GM23248 (cell line): ENCODE data around the gene MAML2. TPM values are rescaled to one million over a fixed set of nuclear protein-coding genes. Genes with fewer than 3 reads are reported as not detected.
A peak's percentile ranks its signal among the peaks of the same experiment; 100 is the strongest.

Source experiments
- DNase-seq: peaks from one replicate; pipeline ENCODE4 v3.0.0-alpha.2; 2015
- H2AFZ ChIP-seq: fragments of 200-600 bp; sonication (generic); 2 replicates; pipeline ENCODE4 v1.6.1; 2016; ENCODE audit warnings: antibody characterized with exemption
- H3F3A ChIP-seq: fragments of 200-600 bp; sonication (generic); 2 replicates; pipeline ENCODE4 v1.6.1; 2016; ENCODE audit warnings: mild to moderate bottlenecking, antibody characterized with exemption, mixed run types; ENCODE audit not compliant: insufficient read depth
- H3K27ac ChIP-seq: fragments of 200-600 bp; sonication (generic); 2 replicates; pipeline ENCODE4 v1.5.1; 2016; ENCODE audit warnings: mild to moderate bottlenecking
- H3K27me3 ChIP-seq: fragments of 200-600 bp; sonication (generic); replicated peaks from 2 replicates; pipeline ENCODE4 v1.6.1; 2016; ENCODE audit warnings: mild to moderate bottlenecking; ENCODE audit not compliant: insufficient read depth
- H3K36me3 ChIP-seq: fragments of 200-600 bp; sonication (generic); 2 replicates; pipeline ENCODE4 v1.6.1; 2016; ENCODE audit warnings: low read depth, mild to moderate bottlenecking
- H3K4me1 ChIP-seq: fragments of 200-600 bp; sonication (generic); 2 replicates; pipeline ENCODE4 v1.6.1; 2016; ENCODE audit warnings: mild to moderate bottlenecking; ENCODE audit not compliant: insufficient read depth
- H3K4me2 ChIP-seq: fragments of 200-600 bp; sonication (generic); one replicate; pipeline ENCODE4 v1.6.1; 2016; ENCODE audit warnings: mild to moderate bottlenecking; ENCODE audit not compliant: unreplicated experiment
- H3K4me3 ChIP-seq: fragments of 200-600 bp; sonication (generic); 2 replicates; pipeline ENCODE4 v1.5.1; 2016; ENCODE audit warnings: mild to moderate bottlenecking
- H3K79me2 ChIP-seq: fragments of 200-600 bp; sonication (generic); 2 replicates; pipeline ENCODE4 v1.6.1; 2016; ENCODE audit warnings: mild to moderate bottlenecking; ENCODE audit not compliant: insufficient read depth
- H3K9ac ChIP-seq: fragments of 200-600 bp; sonication (generic); 2 replicates; pipeline ENCODE4 v1.6.1; 2016; ENCODE audit warnings: mild to moderate bottlenecking
- H3K9me2 ChIP-seq: fragments of 200-600 bp; sonication (generic); 2 replicates; pipeline ENCODE4 v1.6.1; 2016; ENCODE audit warnings: mixed run types, mild to moderate bottlenecking, moderate library complexity; ENCODE audit not compliant: insufficient read depth
- H3K9me3 ChIP-seq: fragments of 200-600 bp; sonication (generic); one replicate; pipeline ENCODE4 v1.6.1; 2017; ENCODE audit warnings: low read depth
- H4K20me1 ChIP-seq: fragments of 200-600 bp; sonication (generic); 2 replicates; pipeline ENCODE4 v1.6.0; 2016; ENCODE audit not compliant: insufficient read depth
- EZH2 ChIP-seq: fragments of 200-600 bp; sonication (generic); IDR thresholded peaks from 2 replicates; pipeline ENCODE4 v1.6.1; 2018; ENCODE audit warnings: antibody characterized with exemption, mild to moderate bottlenecking; ENCODE audit not compliant: insufficient read depth, poor library complexity, severe bottlenecking
- EZH2phosphoT487 ChIP-seq: fragments of 200-600 bp; sonication (generic); IDR thresholded peaks from 2 replicates; pipeline ENCODE4 v1.6.1; 2018; ENCODE audit warnings: antibody characterized with exemption, moderate library complexity, mild to moderate bottlenecking, low read depth; ENCODE audit not compliant: insufficient read depth
- WGBS, 2 experiments: methylation state at CpG; one replicate each; pipeline ENCODE4 v1.1.6; 2015 to 2017; ENCODE audit warnings: low lambda C conversion rate in 2 of 2, low coverage in 1 of 2; ENCODE audit errors: missing lambda C conversion rate in 2 of 2; 5-methylcytosine and 5-hydroxymethylcytosine counted together
- in situ Hi-C: fragments of 300-500 bp; cut with MboI; formaldehyde crosslinking; loops from 2 replicates; pipeline ENCODE4 v1.15.0; 2020
- polyA plus RNA-seq: library from polyadenylated mRNA; unstranded; fragments of >200 nt; fragmentation: Nextera tagmentation; extraction: Ambion mirVana; gene quantifications from 2 replicates; pipeline ENCODE4 v1.2.1, GENCODE V29; 2016
- total RNA-seq: library from RNA; depleted of rRNA; stranded (reverse); fragments of >200 nt; shearing (Covaris generic); gene quantifications from 2 replicates; pipeline ENCODE4 v1.2.3, GENCODE V29; 2014

The MAML2 gene
- total and polyA plus RNA-seq, 2 experiments from 2014 or later = 7.4 to 23.7 TPM

DNA sequence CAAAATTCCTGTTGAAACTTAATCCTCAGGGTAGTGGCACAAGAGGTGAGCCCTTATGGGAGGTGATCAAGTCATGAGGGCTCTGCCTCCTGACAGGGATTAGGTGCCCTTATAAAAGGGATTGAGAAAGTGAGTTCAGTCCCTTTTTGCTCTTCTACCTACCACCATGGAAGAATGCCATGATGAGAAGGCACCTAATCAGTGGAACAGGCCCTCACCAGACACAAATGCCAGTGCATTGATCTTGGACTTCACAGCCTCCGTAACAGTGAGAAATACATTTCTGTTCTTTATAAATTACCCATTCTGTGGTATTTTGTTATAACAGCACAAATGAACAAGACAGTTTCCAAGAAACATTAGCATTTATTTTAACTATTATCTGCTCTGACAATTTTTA lies 338.1 kb downstream of the MAML2 start:
- no peak overlapping the region for H3K27ac ChIP-seq
- no peak for DNase-seq
- H3K9ac ChIP-seq = no peak overlapping the region
- no peaks in the 10 kb centered on the region for H3K27me3 ChIP-seq
- no peak overlapping the region for H2AFZ ChIP-seq
- TF ChIP-seq EZH2 (no peak), EZH2phosphoT487 (no peak)
- H3K9me2 ChIP-seq = 0 out of 2 replicates have a peak, but pooled peaks cover 4% of the 10 kb centered on the region
- H3K4me2 ChIP-seq = no peak overlapping the region
- peaks cover 72% of the 10 kb centered on the region for H3K79me2 ChIP-seq
- no peaks in the 10 kb centered on the region for H3K36me3 ChIP-seq
- no peaks in the 10 kb centered on the region for H4K20me1 ChIP-seq
- no peak overlapping the region for H3K4me3 ChIP-seq
- WGBS, 2 experiments = 90 to 100% methylated on average over 1 of the region's 1 CpG
- H3F3A ChIP-seq = peaks cover 24% of the 10 kb centered on the region
- peaks cover 38% of the 10 kb centered on the region for H3K4me1 ChIP-seq
- in situ Hi-C loops = no loop called here
- H3K9me3 ChIP-seq = no peaks in the 10 kb centered on the region

DNA sequence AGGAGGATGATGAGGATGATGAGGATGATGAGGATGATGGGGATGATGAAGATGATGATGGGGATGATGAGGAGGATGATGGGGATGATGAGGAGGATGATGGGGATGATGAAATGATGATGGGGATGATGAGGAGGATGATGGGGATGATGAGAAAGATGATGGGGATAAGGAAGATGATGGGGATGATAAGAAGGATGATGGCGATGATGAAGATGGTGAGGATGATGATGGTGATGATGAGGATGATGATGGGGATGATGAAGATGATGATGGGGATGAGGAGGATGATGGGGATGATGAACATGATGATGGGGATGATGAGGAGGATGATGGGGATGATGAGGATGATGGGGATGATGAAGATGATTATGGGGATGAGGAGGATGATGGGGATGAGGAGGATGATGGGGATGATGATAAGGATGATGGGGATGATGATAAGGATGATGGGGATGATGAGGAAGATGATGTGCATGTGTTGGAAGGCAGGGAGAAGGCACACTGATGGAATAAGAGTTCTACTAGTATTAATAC lies 340.2 kb downstream of the MAML2 start:
- no peak overlapping the region for H3K4me3 ChIP-seq
- no peak for DNase-seq
- no peak overlapping the region for H2AFZ ChIP-seq
- TF ChIP-seq EZH2phosphoT487 (no peak), EZH2 (no peak)
- 100% methylated on average over 1 of the region's 1 CpG; no CpG with 5 or more reads in 1 of the 2 experiments for WGBS, 2 experiments
- H3K9me3 ChIP-seq = no peaks in the 10 kb centered on the region
- in situ Hi-C loops = no loop called here
- peaks cover 39% of the 10 kb centered on the region for H3K4me1 ChIP-seq
- 0 out of 2 replicates have a peak, but pooled peaks cover 4% of the 10 kb centered on the region for H3K9me2 ChIP-seq
- peaks cover 72% of the 10 kb centered on the region for H3K79me2 ChIP-seq
- no peaks in the 10 kb centered on the region for H3K27me3 ChIP-seq
- no peaks in the 10 kb centered on the region for H4K20me1 ChIP-seq
- no peak overlapping the region for H3K4me2 ChIP-seq
- H3K27ac ChIP-seq = no peak overlapping the region
- H3K9ac ChIP-seq = no peak overlapping the region
- no peaks in the 10 kb centered on the region for H3K36me3 ChIP-seq
- peaks cover 24% of the 10 kb centered on the region for H3F3A ChIP-seq

DNA sequence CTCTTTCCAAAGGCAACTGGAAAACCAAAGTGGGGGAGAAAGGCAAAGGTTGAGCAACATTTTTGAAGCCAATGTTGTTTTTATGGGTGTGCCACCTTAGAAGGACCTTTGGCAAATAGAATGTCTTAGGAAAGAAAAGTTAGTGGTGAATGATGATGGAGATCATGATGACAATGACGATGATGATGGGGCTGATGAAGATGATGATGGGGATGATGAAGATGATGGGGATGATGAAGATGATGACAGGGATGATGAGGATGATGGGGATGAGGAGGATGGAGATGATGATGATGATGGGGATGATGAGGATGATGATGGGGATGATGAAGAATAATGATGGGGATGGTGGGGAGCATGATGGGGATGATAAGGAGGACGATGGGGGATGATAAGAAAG lies 340.7 kb downstream of the MAML2 start:
- 0 out of 2 replicates have a peak, but pooled peaks cover 4% of the 10 kb centered on the region for H3K9me2 ChIP-seq
- H2AFZ ChIP-seq = no peak overlapping the region
- H3K79me2 ChIP-seq = peaks cover 72% of the 10 kb centered on the region
- H3K4me2 ChIP-seq = no peak overlapping the region
- no peaks in the 10 kb centered on the region for H3K27me3 ChIP-seq
- no peak for DNase-seq
- H3F3A ChIP-seq = peaks cover 24% of the 10 kb centered on the region
- no peaks in the 10 kb centered on the region for H4K20me1 ChIP-seq
- peaks cover 39% of the 10 kb centered on the region for H3K4me1 ChIP-seq
- H3K9me3 ChIP-seq = no peaks in the 10 kb centered on the region
- H3K4me3 ChIP-seq = no peak overlapping the region
- H3K9ac ChIP-seq = no peak overlapping the region
- TF ChIP-seq EZH2phosphoT487 = no peak
- no peak for TF ChIP-seq EZH2
- in situ Hi-C loops = no loop called here
- no peaks in the 10 kb centered on the region for H3K36me3 ChIP-seq
- H3K27ac ChIP-seq = no peak overlapping the region
- 92 to 97% methylated on average over 2 of the region's 2 CpGs for WGBS, 2 experiments

DNA sequence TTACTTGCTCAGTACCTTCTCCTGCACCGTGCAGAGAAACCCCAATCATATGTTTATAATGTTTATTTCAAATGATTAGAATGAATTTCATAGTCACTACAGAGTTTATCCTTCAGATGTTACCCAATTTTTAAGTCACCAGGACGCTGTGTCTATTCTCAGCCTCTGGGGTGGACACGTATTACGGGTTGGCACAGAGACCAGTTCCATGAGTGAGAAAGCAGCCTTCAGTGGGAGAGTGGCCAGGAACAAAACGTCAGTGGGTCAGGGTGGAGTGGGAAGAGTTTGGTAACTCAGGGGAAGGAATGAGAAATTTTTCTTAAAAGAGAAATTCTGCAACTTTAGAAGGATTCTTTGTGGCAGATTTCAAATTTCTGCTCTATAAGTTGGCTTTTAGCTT lies 342.0 kb downstream of the MAML2 start:
- Histone ChIP-seq H3K9me3 (no peaks in the 10 kb centered on the region), H3K9ac (peak overlapping the region; percentile 63), H3K36me3 (no peaks in the 10 kb centered on the region), H3K4me1 (peaks cover 47% of the 10 kb centered on the region), H3K4me2 (peak overlapping the region; percentile 46), H3K27ac (peak overlapping the region; percentile 81), H3K27me3 (no peaks in the 10 kb centered on the region), H3K79me2 (peaks cover 69% of the 10 kb centered on the region), H3K9me2 (0 out of 2 replicates have a peak, but pooled peaks cover 4% of the 10 kb centered on the region), H2AFZ (no peak overlapping the region), H3K4me3 (0 out of 2 replicates have a peak overlapping the region, but pooled peaks have one; percentile 12), H4K20me1 (no peaks in the 10 kb centered on the region), H3F3A (peaks cover 27% of the 10 kb centered on the region)
- WGBS, 2 experiments = 5 to 8% methylated on average over 5 of the region's 5 CpGs
- peak; percentile 96 for DNase-seq
- in situ Hi-C loops = no loop called here
- TF ChIP-seq EZH2phosphoT487 (no peak), EZH2 (no peak)
